Retinal pigment epithelial cell (primary cell): ENCODE data around the gene OLIG1.

Source experiments
- DNase-seq: peaks from one replicate; pipeline ENCODE4 v3.0.0-alpha.2; 2010; ENCODE audit warnings: low read depth
- H3K4me3 ChIP-seq: 2 replicates; pipeline ENCODE4 v1.5.1; 2011; ENCODE audit warnings: mild to moderate bottlenecking, low read length, control low read depth, moderate library complexity
- TF ChIP-seq, protein P1 (sequence below): conservative IDR thresholded peaks from 2 replicates; pipeline ENCODE4 v1.5.1; 2011; ENCODE audit warnings: low read depth, low read length, control low read depth, inconsistent platforms

Gene OLIG1

GRCh38 chr21:33051925-33052324 lies 18.0 kb upstream of the OLIG1 start:
- no peak for DNase-seq
- no peak overlapping the region for H3K4me3 ChIP-seq
- TF ChIP-seq, protein P1, sequence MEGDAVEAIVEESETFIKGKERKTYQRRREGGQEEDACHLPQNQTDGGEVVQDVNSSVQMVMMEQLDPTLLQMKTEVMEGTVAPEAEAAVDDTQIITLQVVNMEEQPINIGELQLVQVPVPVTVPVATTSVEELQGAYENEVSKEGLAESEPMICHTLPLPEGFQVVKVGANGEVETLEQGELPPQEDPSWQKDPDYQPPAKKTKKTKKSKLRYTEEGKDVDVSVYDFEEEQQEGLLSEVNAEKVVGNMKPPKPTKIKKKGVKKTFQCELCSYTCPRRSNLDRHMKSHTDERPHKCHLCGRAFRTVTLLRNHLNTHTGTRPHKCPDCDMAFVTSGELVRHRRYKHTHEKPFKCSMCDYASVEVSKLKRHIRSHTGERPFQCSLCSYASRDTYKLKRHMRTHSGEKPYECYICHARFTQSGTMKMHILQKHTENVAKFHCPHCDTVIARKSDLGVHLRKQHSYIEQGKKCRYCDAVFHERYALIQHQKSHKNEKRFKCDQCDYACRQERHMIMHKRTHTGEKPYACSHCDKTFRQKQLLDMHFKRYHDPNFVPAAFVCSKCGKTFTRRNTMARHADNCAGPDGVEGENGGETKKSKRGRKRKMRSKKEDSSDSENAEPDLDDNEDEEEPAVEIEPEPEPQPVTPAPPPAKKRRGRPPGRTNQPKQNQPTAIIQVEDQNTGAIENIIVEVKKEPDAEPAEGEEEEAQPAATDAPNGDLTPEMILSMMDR, result no peak

DNA sequence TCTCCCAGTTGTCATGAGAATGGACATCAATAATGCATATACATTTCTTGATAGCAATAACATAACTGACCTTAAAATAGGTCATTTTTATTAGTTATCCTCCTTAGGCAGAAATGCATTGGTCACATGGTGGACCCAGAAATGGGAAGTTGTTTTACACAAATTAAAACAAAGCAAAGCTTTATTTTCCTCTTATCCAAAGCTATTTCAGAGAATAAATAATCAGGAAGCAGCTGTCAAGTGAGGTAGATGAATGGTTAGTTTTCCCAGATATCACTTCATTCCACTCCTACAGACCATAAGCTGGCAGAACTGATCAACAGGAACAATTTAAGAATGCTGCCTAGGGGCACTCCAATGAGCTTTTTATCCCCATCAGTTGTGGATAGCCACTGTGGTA lies 16.0 kb upstream of the OLIG1 start:
- no peak overlapping the region for H3K4me3 ChIP-seq
- DNase-seq, result no peak
- TF ChIP-seq, protein P1, result no peak

GRCh38 chr21:33055991-33056390 lies 13.9 kb upstream of the OLIG1 start:
- TF ChIP-seq, protein P1, result no peak
- no peak overlapping the region for H3K4me3 ChIP-seq
- no peak for DNase-seq

- no peak overlapping the region for H3K4me3 ChIP-seq
Measured at GRCh38 chr21:33057385-33057940, 12.5 kb upstream of the OLIG1 start.

GRCh38 chr21:33058527-33058926 lies 11.4 kb upstream of the OLIG1 start:
- TF ChIP-seq, protein P1, result no peak
- no peak overlapping the region for H3K4me3 ChIP-seq
- DNase-seq, result no peak

More at GRCh38 chr21:33057385-33057940, 12.5 kb upstream of the OLIG1 start:
- no peak for DNase-seq
- TF ChIP-seq, protein P1, result no peak

GRCh38 chr21:33058957-33059356 lies 11.0 kb upstream of the OLIG1 start:
- no peak overlapping the region for H3K4me3 ChIP-seq
- no peak for DNase-seq
- TF ChIP-seq, protein P1, result no peak

GRCh38 chr21:33059380-33059841 lies 10.5 kb upstream of the OLIG1 start:
- TF ChIP-seq, protein P1, result no peak
- no peak overlapping the region for H3K4me3 ChIP-seq
- no peak for DNase-seq
